Natural killer cell (primary cell): Measurements from ENCODE around the gene FAM89B. TPM values are rescaled to one million over a fixed set of nuclear protein-coding genes. Genes with fewer than 3 reads are reported as not detected.
"Not testable (repeated sequence)": the region's sequence is repeated elsewhere in the genome, so short reads cannot be mapped to it uniquely, and the experiment has no call there.

Experiments
- ATAC-seq, 3 donors: fragments of 150-1000 bp in 2 of 3; fragments of 200-7000 bp in 1 of 3; cut with Tn5 transposase; 1 replicate in 1 of 3; 2 replicates in 2 of 3; pipeline ENCODE4 v1.10.0; 2021; ENCODE audit warnings: mild to moderate bottlenecking in 2 of 3, moderate library complexity in 2 of 3
- DNase-seq, 2 donors: peaks; one replicate each; pipeline versions ENCODE4 v3.0.0 to v3.0.0-alpha.2; 2013 to 2021; ENCODE audit warnings: mixed read lengths in 1 of 2
- H3K27ac ChIP-seq: one replicate; pipeline ENCODE4 v1.5.1; 2013; ENCODE audit warnings: mild to moderate bottlenecking, low read length
- H3K27me3 ChIP-seq: one replicate; pipeline ENCODE4 v1.6.1; 2013; ENCODE audit warnings: low read length; ENCODE audit not compliant: control insufficient read depth, insufficient read depth
- H3K36me3 ChIP-seq: one replicate; pipeline ENCODE4 v1.6.1; 2013; ENCODE audit warnings: low read length; ENCODE audit not compliant: control insufficient read depth, insufficient read depth
- H3K4me1 ChIP-seq: one replicate; pipeline ENCODE4 v1.6.1; 2013; ENCODE audit warnings: low read length; ENCODE audit not compliant: control insufficient read depth, insufficient read depth
- H3K4me3 ChIP-seq: one replicate; pipeline ENCODE4 v1.5.1; 2013; ENCODE audit warnings: low read length
- H3K9me3 ChIP-seq: one replicate; pipeline ENCODE4 v1.6.1; 2013; ENCODE audit warnings: low read length; ENCODE audit not compliant: control insufficient read depth, insufficient read depth
- H3K27ac Mint-ChIP-seq, 2 donors: one replicate each; pipeline ENCODE4 v1.8.0; 2022; ENCODE audit warnings: mild to moderate bottlenecking in 2 of 2, mixed read lengths in 2 of 2, moderate library complexity in 1 of 2
- H3K27me3 Mint-ChIP-seq, 2 donors: one replicate each; pipeline ENCODE4 v1.8.0; 2022; ENCODE audit warnings: low read depth in 2 of 2, mixed read lengths in 2 of 2
- H3K36me3 Mint-ChIP-seq: one replicate; pipeline ENCODE4 v1.8.0; 2022; ENCODE audit warnings: mixed read lengths
- H3K4me1 Mint-ChIP-seq, 2 donors: one replicate each; pipeline ENCODE4 v1.8.0; 2022; ENCODE audit warnings: mixed read lengths in 2 of 2
- H3K4me3 Mint-ChIP-seq: one replicate; pipeline ENCODE4 v1.8.0; 2022; ENCODE audit warnings: mild to moderate bottlenecking, moderate library complexity, mixed read lengths
- H3K9me3 Mint-ChIP-seq, 2 donors: one replicate each; pipeline ENCODE4 v1.8.0; 2022; ENCODE audit warnings: mixed read lengths in 2 of 2
- CTCF ChIP-seq: fragments of 200-600 bp; IDR thresholded peaks from one replicate; pipeline ENCODE4 v1.8.0; 2022; ENCODE audit warnings: antibody characterized with exemption
- WGBS: methylation state at CpG from one replicate; pipeline ENCODE4 v1.1.7; 2013; ENCODE audit warnings: missing lambda C conversion rate; ENCODE audit not compliant: insufficient coverage; 5-methylcytosine and 5-hydroxymethylcytosine counted together
- intact Hi-C: fragments of 100-400 bp; cut with micrococcal nuclease; formaldehyde crosslinking; loops from one replicate; pipeline ENCODE4 v1.14.2; 2022
- total RNA-seq, 4 donors: library from RNA; stranded (reverse); fragments of 120-200 nt in 1 of 4; gene quantifications; one replicate each; pipeline versions ENCODE4 v1.2.3 to v1.2.4, GENCODE V29; 2013 to 2022

Gene FAM89B
- total RNA-seq = 10 to 100 TPM; 41.4 to 52.4 (median 44.6) TPM
- 32.8 TPM for total RNA-seq (2013)

- TF ChIP-seq CTCF = no peak
- no peaks in the 10 kb centered on the region for H3K9me3 ChIP-seq
- DNase-seq (peak; percentile 81 to 92), ATAC-seq (peak; percentile 13 to 17 (median 16))
- Mint-ChIP-seq H3K9me3 (no peaks in the 10 kb centered on the region), H3K4me1 (peaks cover 60 to 85% of the 10 kb centered on the region in 2 donors), H3K27me3 (no peaks in the 10 kb centered on the region), H3K36me3 (no peaks in the 10 kb centered on the region), H3K4me3 (peak within 1 kb of the TSS; percentile 98), H3K27ac (peak within 1 kb of the TSS; percentile 99)
- H3K27me3 ChIP-seq = no peaks in the 10 kb centered on the region
- WGBS = under 1% methylated on average over 86 of the region's 86 CpGs
- peaks cover 80% of the 10 kb centered on the region for H3K4me1 ChIP-seq
- peak within 1 kb of the TSS; percentile 97 for H3K27ac ChIP-seq
- intact Hi-C loops = loop anchor here (5.0 kb wide), 2 partner anchors 155 to 185 kb away; partner anchors contain the start of gene FRMD8
- H3K4me3 ChIP-seq = peak within 1 kb of the TSS; percentile 45
- H3K36me3 ChIP-seq = peaks cover 5% of the 10 kb centered on the region
These were observed at the start of gene FAM89B for GRCh38 chr11:65572356-65573051. TSS of gene FAM89B (plus strand) at chr11:65572538. CDS start at chr11:65572670, 132 bp downstream.

- H3K9me3 ChIP-seq, intact Hi-C loops, H3K27me3 ChIP-seq, ATAC-seq, H3K4me3 ChIP-seq, H3K4me3 Mint-ChIP-seq, H3K27me3 Mint-ChIP-seq, H3K9me3 Mint-ChIP-seq, H3K36me3 Mint-ChIP-seq, H3K27ac ChIP-seq, H3K36me3 ChIP-seq: not testable (repeated sequence)
- peak in 1 of 2 donors; percentile 70 for DNase-seq
- Mint-ChIP-seq H3K4me1 (peaks cover 5 to 23% of the 10 kb centered on the region in 2 donors), H3K27ac (peak overlapping the region in 1 of 2 donors; percentile 22)
- peaks cover 30% of the 10 kb centered on the region for H3K4me1 ChIP-seq
- WGBS = 25% methylated on average over 13 of the region's 18 CpGs
These were observed 49.4 kb upstream of the FAM89B start for GRCh38 chr11:65522718-65523630.

- H3K9me3 Mint-ChIP-seq, ATAC-seq, H3K27ac ChIP-seq, H3K27me3 Mint-ChIP-seq, H3K4me3 ChIP-seq, DNase-seq, H3K36me3 ChIP-seq, intact Hi-C loops, H3K27me3 ChIP-seq, H3K9me3 ChIP-seq, H3K36me3 Mint-ChIP-seq: not testable (repeated sequence)
- 73% methylated on average over 7 of the region's 7 CpGs for WGBS
- H3K4me1 ChIP-seq = peaks cover 30% of the 10 kb centered on the region
- Mint-ChIP-seq H3K4me1 (peaks cover 5 to 23% of the 10 kb centered on the region in 2 donors), H3K27ac (peak overlapping the region in 1 of 2 donors; percentile 22), H3K4me3 (peak overlapping the region; percentile 42)
These were observed 48.7 kb upstream of the FAM89B start for GRCh38 chr11:65523631-65523968.

GRCh38 chr11:65524014-65524740, 48.2 kb upstream of the FAM89B start:
- no peaks in the 10 kb centered on the region for H3K36me3 Mint-ChIP-seq
- peaks cover 30% of the 10 kb centered on the region for H3K4me1 ChIP-seq
- peak overlapping the region; percentile 43 to 83 for H3K27ac Mint-ChIP-seq
- H3K27ac ChIP-seq = no peak overlapping the region
- DNase-seq (peak in 1 of 2 donors; percentile 34), ATAC-seq (peak in 2 of 3 donors; percentile 4 to 5)
- intact Hi-C loops = no loop called here
- no peaks in the 10 kb centered on the region for H3K9me3 ChIP-seq
- no peak for TF ChIP-seq CTCF
- H3K9me3 Mint-ChIP-seq = no peaks in the 10 kb centered on the region
- H3K36me3 ChIP-seq = peaks cover 7% of the 10 kb centered on the region
- H3K27me3 Mint-ChIP-seq = no peaks in the 10 kb centered on the region
- 79% methylated on average over 12 of the region's 12 CpGs for whole genome bisulfite sequencing
- H3K4me1 Mint-ChIP-seq = peaks cover 5 to 23% of the 10 kb centered on the region in 2 donors
- no peak overlapping the region for H3K4me3 ChIP-seq
- no peak overlapping the region for H3K4me3 Mint-ChIP-seq
- H3K27me3 ChIP-seq = no peaks in the 10 kb centered on the region
